Activated CD4-positive, alpha-beta T cell treated with anti-CD3 and anti-CD28 coated beads, Interleukin-2, amount 50 U/mL, for 4 hours (primary cell): ENCODE data around the gene TRABD2B.

ENCODE experiments used
- DNase-seq, 2 experiments: peaks; one replicate each; pipeline ENCODE4 v3.0.0-alpha.2; 2020

The TRABD2B gene

DNA sequence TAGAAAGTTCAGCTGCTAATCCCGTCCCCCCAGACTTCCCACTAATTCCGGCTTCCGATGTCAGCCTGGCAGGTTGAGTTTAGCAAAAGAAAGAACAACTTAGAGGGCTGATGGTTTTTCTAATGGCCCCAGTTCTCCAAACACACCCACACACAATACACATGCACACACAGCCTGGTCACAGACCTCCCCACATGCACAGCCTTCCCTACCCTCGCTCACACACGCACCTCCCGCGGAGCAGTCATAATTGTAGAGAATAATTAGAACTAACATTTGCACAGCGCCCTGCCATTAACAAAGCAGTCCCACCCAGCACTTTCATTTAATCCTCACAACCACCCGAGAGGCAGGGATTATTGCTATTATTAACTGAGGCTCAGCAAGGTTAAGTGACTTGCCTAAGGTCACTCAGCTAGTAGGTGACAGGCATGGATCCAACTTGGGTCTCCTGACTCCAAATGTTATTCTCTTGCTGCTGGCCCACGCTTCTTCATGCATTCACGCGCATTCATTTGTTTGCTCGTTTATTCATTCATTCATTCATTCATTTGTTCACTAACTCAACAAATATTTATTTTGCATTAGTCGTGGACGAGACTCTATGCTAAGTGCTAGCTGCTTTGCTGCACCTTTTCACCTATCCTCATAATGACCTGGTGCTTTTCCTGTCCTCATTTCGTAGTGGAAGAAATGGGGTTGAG is 284.4 kb downstream of the TRABD2B start:
- no peak for DNase-seq

DNA sequence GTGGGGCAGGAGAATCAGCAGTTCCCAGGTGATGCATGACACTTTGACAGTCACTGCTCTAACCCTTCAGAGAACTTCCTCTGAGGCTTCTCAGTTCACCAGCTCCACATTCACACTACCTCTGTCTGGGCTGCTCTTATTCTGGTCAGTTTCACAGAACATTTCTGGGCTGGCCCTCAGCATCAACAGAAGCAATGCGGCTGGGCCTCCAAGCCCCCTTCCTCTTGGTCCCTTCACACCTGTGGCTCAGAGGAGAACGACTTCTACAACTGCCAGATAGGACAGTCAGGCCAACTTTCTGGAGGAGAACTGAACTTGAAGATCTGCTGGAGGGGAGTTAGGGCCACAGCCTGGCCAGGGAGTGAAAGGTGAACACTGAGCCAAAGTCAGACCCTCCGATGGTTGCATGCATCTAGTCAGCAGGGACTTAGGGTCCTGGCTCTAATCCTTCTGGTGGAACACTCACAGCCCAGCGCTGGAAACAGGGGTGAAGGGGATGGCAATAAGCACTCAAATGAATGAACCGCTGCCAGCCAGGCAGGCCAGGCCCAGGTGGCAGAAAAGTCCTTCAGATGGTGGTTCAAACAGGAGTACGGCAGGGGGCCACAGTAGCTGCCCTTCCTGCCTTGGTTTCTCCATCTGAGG is 285.2 kb downstream of the TRABD2B start:
- DNase-seq: no peak

DNA sequence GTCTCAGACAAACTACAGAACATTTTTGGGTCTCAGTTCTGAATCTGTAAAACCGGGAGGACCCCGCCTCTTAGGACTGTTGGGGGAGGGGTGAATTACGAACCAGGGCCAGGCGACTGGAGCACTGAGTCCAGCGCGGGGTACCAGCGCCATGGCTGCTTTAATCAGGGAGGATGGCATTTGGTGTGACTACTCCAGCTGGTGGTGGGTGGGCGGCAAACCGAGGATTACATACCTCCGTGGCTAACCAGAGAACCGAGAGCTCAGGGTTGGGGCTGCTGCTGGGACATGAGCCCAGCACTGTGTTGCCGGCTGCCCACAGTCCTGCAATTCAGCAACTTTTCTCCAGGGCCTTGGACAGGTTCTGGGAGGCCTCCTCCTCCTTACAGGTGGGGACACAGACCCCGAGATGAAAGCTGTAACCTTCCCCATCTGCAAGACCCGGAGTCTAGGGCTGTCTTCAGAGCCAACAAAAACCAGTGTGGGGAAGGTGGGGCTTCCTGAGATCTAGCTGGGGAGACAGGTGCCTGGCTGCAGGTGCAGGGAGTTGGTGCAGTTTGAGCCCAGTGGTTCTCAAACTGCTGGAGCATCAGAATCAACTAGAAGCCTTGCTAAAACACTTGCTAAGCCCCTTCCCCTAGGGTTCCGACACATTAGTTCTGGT is 285.9 kb downstream of the TRABD2B start:
- DNase-seq: no peak
